ENCODE results near the gene ZNF778.

The ZNF778 gene

DNA sequence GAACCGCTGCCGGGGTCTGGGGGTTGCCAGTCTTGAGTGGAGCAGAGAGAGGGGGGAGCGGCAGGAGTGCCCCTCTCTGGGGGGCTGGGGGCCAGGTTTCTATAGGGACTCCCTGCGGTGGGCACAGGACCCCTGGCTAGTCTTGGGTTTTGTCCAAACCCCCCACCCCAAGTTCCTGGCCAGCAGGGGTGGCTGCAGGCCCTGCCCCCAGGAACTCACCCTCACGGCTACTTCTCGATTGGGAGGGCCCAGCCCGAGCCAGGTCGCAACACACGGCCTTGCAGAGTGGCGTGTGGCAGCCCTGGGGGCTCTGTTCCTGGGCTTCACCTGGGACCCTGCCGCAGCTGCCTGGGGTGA, 45.4 kb upstream of the ZNF778 start:
- TF ChIP-seq CTCF (IDR thresholded peaks at IDR 0.05; ENCODE audit: control insufficient read depth, insufficient read depth, low read depth, low read length, missing control alignments) = no peak
- H3K4me3 ChIP-seq (ENCODE audit: control insufficient read depth, low read depth, low read length) = no peak overlapping the region
- DNase-seq (ENCODE audit: low read depth) = no peak

DNA sequence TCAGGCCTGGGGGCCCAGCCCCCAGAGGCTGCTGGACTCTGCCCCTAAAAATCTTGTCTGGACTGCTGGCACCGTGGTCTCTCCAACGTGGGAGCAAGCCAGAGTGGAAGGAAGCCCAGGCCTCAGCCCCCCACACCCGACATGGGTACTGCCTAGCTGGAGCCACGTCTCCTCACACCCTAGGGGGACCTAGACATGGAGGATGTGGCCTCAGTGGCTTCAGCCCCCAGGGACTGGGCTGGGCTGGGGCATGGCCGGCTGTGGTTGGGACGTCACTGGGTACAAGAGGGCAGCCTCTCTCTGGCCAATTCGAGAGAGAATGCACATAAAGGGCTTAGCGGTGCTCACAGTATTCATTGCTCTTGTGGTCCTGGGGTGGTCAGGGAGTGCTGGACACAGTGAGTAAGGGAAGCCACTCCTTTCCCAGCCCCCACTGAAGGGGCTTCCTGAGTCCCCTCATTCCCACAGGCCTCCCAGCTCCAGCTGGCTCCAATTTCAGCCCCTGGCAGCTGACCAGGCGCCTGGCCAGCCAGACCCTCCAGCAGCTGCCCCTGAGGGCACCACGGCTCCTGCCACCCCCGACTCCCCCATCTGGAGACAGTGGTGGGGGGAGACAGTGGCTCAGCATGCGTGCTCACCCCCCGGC, 44.9 kb upstream of the ZNF778 start:
- TF ChIP-seq CTCF (IDR thresholded peaks at IDR 0.05; ENCODE audit: control insufficient read depth, insufficient read depth, low read depth, low read length, missing control alignments) = no peak
- no peak overlapping the region for H3K4me3 ChIP-seq (ENCODE audit: control insufficient read depth, low read depth, low read length)
- DNase-seq (ENCODE audit: low read depth) = no peak

GRCh38 chr16:89173174-89173921, 44.2 kb upstream of the ZNF778 start:
- no peak for TF ChIP-seq CTCF (IDR thresholded peaks at IDR 0.05; ENCODE audit: control insufficient read depth, insufficient read depth, low read depth, low read length, missing control alignments)
- DNase-seq (ENCODE audit: low read depth) = no peak
- no peak overlapping the region for H3K4me3 ChIP-seq (ENCODE audit: control insufficient read depth, low read depth, low read length)

GRCh38 chr16:89174055-89174827, 43.3 kb upstream of the ZNF778 start:
- no peak for DNase-seq (ENCODE audit: low read depth)

GRCh38 chr16:89174877-89175276, 42.6 kb upstream of the ZNF778 start:
- no peak for TF ChIP-seq CTCF (IDR thresholded peaks at IDR 0.05; ENCODE audit: control insufficient read depth, insufficient read depth, low read depth, low read length, missing control alignments)
- no peak for DNase-seq (ENCODE audit: low read depth)
- H3K4me3 ChIP-seq (ENCODE audit: control insufficient read depth, low read depth, low read length) = no peak overlapping the region

More at GRCh38 chr16:89174055-89174827, 43.3 kb upstream of the ZNF778 start:
- no peak overlapping the region for H3K4me3 ChIP-seq (ENCODE audit: control insufficient read depth, low read depth, low read length)
- no peak for TF ChIP-seq CTCF (IDR thresholded peaks at IDR 0.05; ENCODE audit: control insufficient read depth, insufficient read depth, low read depth, low read length, missing control alignments)

- DNase-seq (ENCODE audit: low read depth) = no peak
- H3K4me3 ChIP-seq (ENCODE audit: control insufficient read depth, low read depth, low read length) = no peak overlapping the region
- no peak for TF ChIP-seq CTCF (IDR thresholded peaks at IDR 0.05; ENCODE audit: control insufficient read depth, insufficient read depth, low read depth, low read length, missing control alignments)
Observed at GRCh38 chr16:89175280-89176146, 42.0 kb upstream of the ZNF778 start.

Measured in AG09309 (cell line).